Measurements from ENCODE around the gene MYO1A.
"Not testable (repeated sequence)": the region's sequence is repeated elsewhere in the genome, so short reads cannot be mapped to it uniquely, and the experiment has no call there.

Gene MYO1A

GRCh38 chr12:57087691-57088353 is 37.9 kb upstream of the MYO1A start:
- DNase-seq (ENCODE audit: insufficient read length, low spot score) (no peak), FAIRE-seq (peak; percentile 93)

DNA sequence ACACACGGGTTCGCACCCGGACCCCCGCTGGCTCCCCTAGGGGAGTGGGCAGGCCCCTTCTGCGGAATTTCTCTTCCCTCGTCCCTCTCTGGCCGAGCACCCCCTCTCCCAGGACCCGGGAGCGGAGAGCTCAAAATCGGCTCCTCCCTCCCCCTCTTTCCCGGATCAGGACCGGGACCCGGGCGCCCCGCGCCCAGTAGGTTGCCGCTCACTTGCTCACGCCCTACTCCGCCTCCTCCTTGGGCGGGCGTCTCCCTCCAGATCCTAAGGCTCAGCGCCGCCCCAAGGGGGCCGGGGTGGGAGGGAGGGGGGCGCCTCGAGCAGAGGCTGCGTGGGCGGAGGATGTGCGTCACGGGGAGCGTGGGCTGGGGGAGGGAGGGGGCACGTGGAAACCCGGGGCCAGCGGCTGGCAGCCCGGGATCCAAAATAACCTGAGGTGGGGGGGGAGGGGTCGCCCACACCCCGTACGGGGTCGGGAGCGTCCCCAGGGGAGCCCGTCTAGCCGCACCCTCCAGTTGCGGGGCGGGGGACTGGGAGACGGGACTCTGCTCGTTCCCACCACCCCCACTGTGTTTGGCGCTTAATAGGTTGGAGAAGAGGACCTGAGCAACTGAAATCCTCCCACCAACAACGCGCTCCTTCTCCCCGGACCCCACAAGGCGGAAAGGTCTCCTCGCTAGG is 37.2 kb upstream of the MYO1A start:
- FAIRE-seq (no peak), DNase-seq (ENCODE audit: insufficient read length, low spot score) (no peak)

- no peak for DNase-seq (ENCODE audit: insufficient read length, low spot score)
- no peak for FAIRE-seq
Observed at GRCh38 chr12:57086493-57087009, 36.6 kb upstream of the MYO1A start.

- FAIRE-seq: peak; percentile 11
- DNase-seq (ENCODE audit: insufficient read length, low spot score): no peak
Observed at GRCh38 chr12:57085999-57086492, 36.1 kb upstream of the MYO1A start.

DNA sequence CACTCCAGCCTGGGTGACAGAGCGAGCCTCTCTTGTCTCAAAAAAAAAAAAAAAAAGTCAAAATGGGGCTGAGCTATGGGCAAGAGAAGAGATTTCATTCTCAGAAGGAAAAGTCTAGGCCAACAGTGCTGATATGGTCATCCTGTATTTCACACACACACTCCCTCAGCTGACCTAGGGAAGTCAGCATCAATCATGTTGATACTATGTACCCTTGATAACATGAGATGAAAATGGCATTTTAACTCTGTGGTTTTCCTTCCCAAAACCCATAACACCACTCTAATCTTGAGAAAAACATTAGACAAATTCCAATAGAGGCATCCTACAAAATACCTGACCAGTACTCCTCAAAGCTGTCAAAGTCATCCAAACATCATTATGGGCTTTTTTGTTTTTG is 30.9 kb upstream of the MYO1A start:
- DNase-seq (ENCODE audit: insufficient read length, low spot score): no peak
- FAIRE-seq: no peak

DNA sequence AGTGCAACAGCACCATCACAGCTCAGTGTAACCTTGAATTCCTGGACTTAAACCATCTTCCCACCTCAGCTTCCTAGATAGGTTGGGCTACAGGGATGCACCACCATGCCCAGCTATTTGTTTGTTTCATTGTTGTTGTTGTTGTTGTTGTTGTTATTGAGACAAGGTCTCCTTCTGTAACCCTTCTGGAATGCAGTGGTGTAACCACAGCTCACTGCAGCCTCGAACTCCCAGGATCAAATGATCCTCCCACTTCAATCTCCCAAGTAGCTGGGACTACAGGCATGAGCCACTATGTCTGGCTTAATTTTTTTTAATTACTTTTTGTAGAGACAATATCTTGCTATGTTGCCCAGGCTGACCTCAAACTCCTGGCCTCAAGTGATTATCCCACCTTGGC is 29.9 kb upstream of the MYO1A start:
- DNase-seq (ENCODE audit: insufficient read length, low spot score): no peak
- no peak for FAIRE-seq

- peak; percentile 97 for FAIRE-seq
- peak; percentile 84 for DNase-seq (ENCODE audit: insufficient read length, low spot score)
Observed at GRCh38 chr12:57078519-57079404, 28.8 kb upstream of the MYO1A start, which contains the start of gene NEMP1. TSS of gene NEMP1 (minus strand) at chr12:57078791. CDS start at chr12:57078745, 46 bp downstream.

GRCh38 chr12:57073566-57074450 is 23.9 kb upstream of the MYO1A start:
- not testable (repeated sequence) for FAIRE-seq; DNase-seq (ENCODE audit: insufficient read length, low spot score)

DNA sequence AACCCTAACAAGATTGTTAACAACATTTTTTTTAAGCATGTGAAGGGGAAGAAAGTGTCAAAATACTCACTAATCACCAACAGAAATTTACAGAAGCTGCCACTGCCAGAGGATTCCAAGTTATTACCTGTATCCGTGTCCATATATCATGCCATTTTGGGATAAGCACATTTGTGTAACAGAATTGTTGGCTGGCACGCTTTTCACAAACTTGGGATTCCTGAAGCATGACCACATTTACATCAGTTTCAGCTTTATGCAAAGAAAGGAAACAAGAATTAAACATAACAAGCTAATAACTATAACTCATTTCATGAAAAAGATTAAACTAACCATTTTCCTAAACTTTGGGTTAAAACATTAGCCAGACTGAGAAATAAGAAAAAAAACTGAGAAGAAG is 22.7 kb upstream of the MYO1A start:
- FAIRE-seq (no peak), DNase-seq (ENCODE audit: insufficient read length, low spot score) (no peak)

DNA sequence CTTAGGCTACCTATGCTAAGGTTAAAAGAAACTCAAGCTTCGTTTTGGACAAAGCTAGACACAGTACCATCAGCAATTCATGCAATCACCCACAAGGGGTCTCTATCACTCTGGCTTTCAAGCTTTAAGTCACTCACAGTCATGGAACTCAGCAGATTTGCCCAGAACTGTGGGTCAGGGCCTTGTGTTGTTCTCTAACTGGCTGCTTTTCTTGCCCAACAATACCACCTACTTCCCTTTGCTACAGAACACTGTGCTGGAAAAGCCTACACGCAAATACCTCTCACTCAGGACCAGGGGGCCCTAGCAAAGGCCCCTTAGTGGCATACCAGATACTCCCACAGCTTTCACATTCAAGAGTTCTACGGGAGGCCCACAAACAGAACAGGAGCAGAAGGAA is 19.6 kb upstream of the MYO1A start:
- FAIRE-seq (peak; percentile 89), DNase-seq (ENCODE audit: insufficient read length, low spot score) (no peak)

DNA sequence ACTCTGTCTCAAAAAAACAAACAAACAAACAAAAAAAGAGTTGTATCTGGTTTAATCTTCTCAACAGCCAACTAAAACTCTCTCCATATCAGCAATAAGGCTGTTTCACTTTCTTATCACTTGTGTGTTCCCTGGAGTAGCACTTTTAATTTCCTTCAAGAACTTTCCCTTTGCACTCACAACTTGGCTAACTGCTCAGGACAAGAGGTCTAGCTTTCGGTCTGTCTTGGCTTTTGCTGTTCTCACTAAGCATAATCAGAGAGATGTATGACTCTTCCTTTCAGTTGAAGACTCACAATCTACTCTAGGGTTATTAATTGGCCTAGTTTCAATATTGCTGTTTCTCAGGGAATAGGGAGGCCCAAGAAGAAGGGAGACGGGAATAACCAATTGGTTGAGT is 16.3 kb upstream of the MYO1A start:
- no peak for DNase-seq (ENCODE audit: insufficient read length, low spot score)
- no peak for FAIRE-seq

- FAIRE-seq: peak; percentile 87
- no peak for DNase-seq (ENCODE audit: insufficient read length, low spot score)
Observed at GRCh38 chr12:57063991-57064685, 14.2 kb upstream of the MYO1A start.

GRCh38 chr12:57058454-57058853 is 8.5 kb upstream of the MYO1A start:
- FAIRE-seq: peak; percentile 98
- DNase-seq (ENCODE audit: insufficient read length, low spot score): no peak

GRCh38 chr12:57057067-57057751 is 7.3 kb upstream of the MYO1A start:
- DNase-seq (ENCODE audit: insufficient read length, low spot score) (no peak), FAIRE-seq (no peak)

- DNase-seq (ENCODE audit: insufficient read length, low spot score) (no peak), FAIRE-seq (no peak)
Observed at GRCh38 chr12:57055824-57056223, 5.9 kb upstream of the MYO1A start.

DNA sequence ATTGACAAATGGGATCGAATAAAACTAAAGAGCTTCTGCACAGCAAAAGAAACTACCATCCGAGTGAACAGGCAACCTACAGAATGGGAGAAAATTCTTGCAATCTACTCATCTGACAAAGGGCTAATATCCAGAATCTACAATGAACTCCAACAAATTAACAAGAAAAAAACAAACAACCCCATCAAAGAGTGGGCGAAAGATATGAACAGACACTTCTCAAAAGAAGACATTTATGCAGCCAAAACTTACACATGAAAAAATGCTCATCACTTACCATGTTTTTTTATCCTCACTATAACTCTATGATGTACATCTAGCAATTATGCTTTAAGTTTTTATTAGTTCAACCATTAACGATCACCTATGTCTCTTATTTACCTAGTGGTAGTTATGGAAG is 4.0 kb upstream of the MYO1A start:
- not testable (repeated sequence) for FAIRE-seq; DNase-seq (ENCODE audit: insufficient read length, low spot score)

- FAIRE-seq; DNase-seq (ENCODE audit: insufficient read length, low spot score): not testable (repeated sequence)
Observed at GRCh38 chr12:57053146-57053545, 3.2 kb upstream of the MYO1A start.

DNA sequence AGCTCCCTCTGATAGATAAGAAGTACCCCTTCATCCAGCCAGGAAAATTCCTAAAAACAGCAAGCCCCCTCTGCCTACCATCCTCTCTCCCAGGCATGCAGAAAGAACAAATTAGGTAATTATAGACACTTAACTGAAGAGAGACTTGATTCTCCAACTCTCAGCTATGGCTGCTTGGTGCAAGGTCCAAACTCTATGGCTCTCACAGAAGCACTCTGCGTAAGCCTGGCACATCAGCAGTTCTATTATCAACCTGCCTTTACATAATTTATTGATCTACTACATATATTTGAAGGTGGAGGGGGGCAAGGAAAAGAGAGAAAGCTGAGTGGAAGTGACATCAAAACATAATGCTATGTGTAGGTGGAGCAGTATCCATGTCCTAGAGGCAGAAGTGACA is 1.1 kb upstream of the MYO1A start:
- DNase-seq (ENCODE audit: insufficient read length, low spot score) (no peak), FAIRE-seq (no peak)

DNA sequence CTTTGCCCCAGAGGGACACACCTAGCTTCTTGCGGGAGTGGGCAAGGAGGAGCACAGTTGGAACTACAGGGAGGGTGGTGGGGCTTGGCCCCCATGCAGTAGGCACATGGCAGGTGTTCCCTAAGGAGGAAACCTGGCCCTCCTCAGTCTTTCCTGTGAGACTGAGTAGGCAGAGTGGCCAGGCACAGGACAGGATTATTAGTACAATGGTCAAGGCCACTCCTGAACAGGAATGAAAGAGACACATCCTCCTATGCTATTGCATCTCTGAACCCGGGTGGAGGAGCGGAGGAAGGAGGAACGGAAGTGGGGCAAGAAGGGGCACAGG is 846 bp downstream of the MYO1A start:
- FAIRE-seq: no peak
- no peak for DNase-seq (ENCODE audit: insufficient read length, low spot score)

Data from GM19239 (cell line).